Measurements from ENCODE around the gene KRT75.
"Not testable (repeated sequence)": the region's sequence is repeated elsewhere in the genome, so short reads cannot be mapped to it uniquely, and the experiment has no call there.

KRT75 gene

GRCh38 chr12:52434081-52434733 is at the start of gene KRT75:
TSS of gene KRT75 (minus strand) at chr12:52434371. CDS start at chr12:52434304, 67 bp downstream.
- no peak for DNase-seq (ENCODE audit: low spot score)

- no peak for DNase-seq (ENCODE audit: low spot score)
Observed at GRCh38 chr12:52480073-52480472, 45.9 kb upstream of the KRT75 start.

- no peak for DNase-seq (ENCODE audit: low spot score)
Observed at GRCh38 chr12:52477651-52478050, 43.5 kb upstream of the KRT75 start.

GRCh38 chr12:52474212-52474611 is 40.0 kb upstream of the KRT75 start:
- no peak for DNase-seq (ENCODE audit: low spot score)

GRCh38 chr12:52473768-52474167 is 39.6 kb upstream of the KRT75 start, which contains the start of gene KRT6C:
TSS of gene KRT6C (minus strand) at chr12:52473805. CDS start at chr12:52473737, 68 bp downstream.
- DNase-seq (ENCODE audit: low spot score): no peak

GRCh38 chr12:52469853-52470252 is 35.7 kb upstream of the KRT75 start:
- no peak for DNase-seq (ENCODE audit: low spot score)

GRCh38 chr12:52464897-52465296 is 30.7 kb upstream of the KRT75 start:
- no peak for DNase-seq (ENCODE audit: low spot score)

GRCh38 chr12:52461693-52462092 is 27.5 kb upstream of the KRT75 start:
- no peak for DNase-seq (ENCODE audit: low spot score)

- no peak for DNase-seq (ENCODE audit: low spot score)
Observed at GRCh38 chr12:52458861-52459260, 24.7 kb upstream of the KRT75 start.

- DNase-seq (ENCODE audit: low spot score): no peak
Observed at GRCh38 chr12:52455821-52456220, 21.6 kb upstream of the KRT75 start.

- DNase-seq (ENCODE audit: low spot score): no peak
Observed at GRCh38 chr12:52454411-52455201, 20.4 kb upstream of the KRT75 start.

GRCh38 chr12:52452101-52452500 is 17.9 kb upstream of the KRT75 start, which contains the start of gene KRT6B:
TSS of gene KRT6B (minus strand) at chr12:52452146. CDS start at chr12:52452078, 68 bp downstream.
- no peak for DNase-seq (ENCODE audit: low spot score)

GRCh38 chr12:52448228-52448627 is 14.1 kb upstream of the KRT75 start:
- DNase-seq (ENCODE audit: low spot score): no peak

- not testable (repeated sequence) for DNase-seq (ENCODE audit: low spot score)
Observed at GRCh38 chr12:52447196-52447595, 13.0 kb upstream of the KRT75 start.

- DNase-seq (ENCODE audit: low spot score): no peak
Observed at GRCh38 chr12:52446367-52447045, 12.3 kb upstream of the KRT75 start.

GRCh38 chr12:52445876-52446275 is 11.7 kb upstream of the KRT75 start:
- no peak for DNase-seq (ENCODE audit: low spot score)

- no peak for DNase-seq (ENCODE audit: low spot score)
Observed at GRCh38 chr12:52444647-52445595, 10.8 kb upstream of the KRT75 start.

- no peak for DNase-seq (ENCODE audit: low spot score)
Observed at GRCh38 chr12:52443966-52444365, 9.8 kb upstream of the KRT75 start.

GRCh38 chr12:52442600-52443061 is 8.5 kb upstream of the KRT75 start:
- DNase-seq (ENCODE audit: low spot score): peak; percentile 72

- no peak for DNase-seq (ENCODE audit: low spot score)
Observed at GRCh38 chr12:52441320-52441911, 7.2 kb upstream of the KRT75 start.

GRCh38 chr12:52440821-52441319 is 6.7 kb upstream of the KRT75 start:
- DNase-seq (ENCODE audit: low spot score): peak; percentile 41

Measured in AG08395 (cell line).